Measurements from ENCODE around the gene HOOK1. TPM values are rescaled to one million over a fixed set of nuclear protein-coding genes. Genes with fewer than 3 reads are reported as not detected.

Gene HOOK1
- total RNA-seq, 1 experiment from 2014 or later = 272 TPM

DNA sequence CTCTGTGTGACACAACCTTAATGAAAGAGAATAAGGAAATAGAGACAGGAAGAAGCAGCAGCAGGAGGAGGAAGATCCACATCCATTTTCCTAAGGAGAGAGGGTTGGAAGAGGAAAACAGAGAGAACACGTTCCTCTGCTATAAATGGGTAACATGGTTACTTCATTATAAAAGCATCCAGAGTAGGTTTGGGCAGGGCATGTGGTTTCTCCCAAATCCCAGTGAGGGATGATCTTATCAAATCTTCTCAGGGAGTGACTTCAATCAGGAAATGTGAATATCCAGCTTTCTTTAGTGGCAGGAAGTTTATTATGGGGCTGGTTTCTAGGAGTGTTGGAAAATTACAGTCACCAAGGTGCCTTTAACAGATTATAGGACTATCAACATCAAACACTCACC lies 100.8 kb downstream of the HOOK1 start:
- intact Hi-C loops (cut with micrococcal nuclease; ENCODE audit: unreplicated experiment) = no loop called here
- Histone ChIP-seq H3K36me3 (ENCODE audit: insufficient read depth, low read length, poor library complexity, severe bottlenecking) (no peaks in the 10 kb centered on the region), H3K4me3 (ENCODE audit: low read depth, low read length, poor library complexity, severe bottlenecking) (no peak overlapping the region), H3K27ac (ENCODE audit: low read depth, low read length, poor library complexity, severe bottlenecking) (no peak overlapping the region), H3K4me1 (ENCODE audit: insufficient read depth, low read length, poor library complexity, severe bottlenecking) (no peaks in the 10 kb centered on the region), H3K27me3 (replicated peaks; ENCODE audit: insufficient read depth, low read depth, low read length, poor library complexity) (peaks cover 6% of the 10 kb centered on the region), H3K9me3 (ENCODE audit: low read depth, low read length, poor library complexity, severe bottlenecking) (no peaks in the 10 kb centered on the region)
- ChIA-PET CTCF (no interaction called here), POLR2A (ENCODE audit: low non-redundant PET) (no interaction called here)
- DNase-seq (ENCODE audit: low spot score) = no peak
- TF ChIP-seq, protein P1, sequence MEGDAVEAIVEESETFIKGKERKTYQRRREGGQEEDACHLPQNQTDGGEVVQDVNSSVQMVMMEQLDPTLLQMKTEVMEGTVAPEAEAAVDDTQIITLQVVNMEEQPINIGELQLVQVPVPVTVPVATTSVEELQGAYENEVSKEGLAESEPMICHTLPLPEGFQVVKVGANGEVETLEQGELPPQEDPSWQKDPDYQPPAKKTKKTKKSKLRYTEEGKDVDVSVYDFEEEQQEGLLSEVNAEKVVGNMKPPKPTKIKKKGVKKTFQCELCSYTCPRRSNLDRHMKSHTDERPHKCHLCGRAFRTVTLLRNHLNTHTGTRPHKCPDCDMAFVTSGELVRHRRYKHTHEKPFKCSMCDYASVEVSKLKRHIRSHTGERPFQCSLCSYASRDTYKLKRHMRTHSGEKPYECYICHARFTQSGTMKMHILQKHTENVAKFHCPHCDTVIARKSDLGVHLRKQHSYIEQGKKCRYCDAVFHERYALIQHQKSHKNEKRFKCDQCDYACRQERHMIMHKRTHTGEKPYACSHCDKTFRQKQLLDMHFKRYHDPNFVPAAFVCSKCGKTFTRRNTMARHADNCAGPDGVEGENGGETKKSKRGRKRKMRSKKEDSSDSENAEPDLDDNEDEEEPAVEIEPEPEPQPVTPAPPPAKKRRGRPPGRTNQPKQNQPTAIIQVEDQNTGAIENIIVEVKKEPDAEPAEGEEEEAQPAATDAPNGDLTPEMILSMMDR (conservative IDR thresholded peaks at IDR 0.05; ENCODE audit: low read depth, low read length) = no peak
- TF ChIP-seq EZH2 (IDR thresholded peaks at IDR 0.05; ENCODE audit: borderline replicate concordance, low read depth, low read length, poor library complexity, severe bottlenecking) = no peak
- no TSS peak for BruUV-seq (replicated peaks)

DNA sequence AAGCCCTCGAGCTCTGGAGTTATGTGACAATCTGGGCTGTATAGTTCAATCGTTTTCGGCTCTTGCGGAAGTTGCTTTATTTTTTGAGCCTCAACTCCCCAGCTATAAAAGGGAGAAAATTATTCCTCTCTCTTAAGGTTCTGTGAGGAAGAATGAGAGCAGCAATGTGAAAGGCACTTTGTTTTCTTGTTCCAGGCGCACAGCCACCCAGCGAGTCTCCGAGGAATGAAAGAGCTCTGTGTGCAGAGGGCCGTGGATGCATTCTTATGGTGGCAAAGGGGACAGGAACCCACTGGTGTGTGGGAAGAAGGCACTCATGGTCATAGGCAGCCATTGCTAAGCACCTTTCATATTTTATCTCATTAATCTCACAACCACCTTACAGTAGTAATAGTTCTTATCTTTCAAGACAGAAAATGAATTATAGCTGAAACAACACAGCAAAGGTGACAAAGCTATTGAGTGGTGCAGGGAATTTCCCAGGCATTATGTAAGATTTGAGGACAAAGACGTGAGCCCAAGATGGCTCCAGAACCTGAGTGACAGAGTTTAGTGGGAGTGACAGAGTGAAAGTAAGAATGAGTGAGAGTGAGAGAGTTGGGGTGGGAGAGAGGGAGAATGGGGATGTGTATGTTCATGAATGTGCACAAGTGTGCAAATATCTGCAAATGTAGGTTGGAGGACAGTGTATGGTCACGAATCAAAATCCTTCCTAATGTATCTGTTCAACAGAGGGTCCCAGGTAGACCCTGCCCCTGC lies 102.5 kb downstream of the HOOK1 start:
- intact Hi-C loops (cut with micrococcal nuclease; ENCODE audit: unreplicated experiment) = no loop called here
- CTCF ChIA-PET = no interaction called here
- H3K4me3 ChIP-seq (ENCODE audit: low read depth, low read length, poor library complexity, severe bottlenecking) = no peak overlapping the region
- DNase-seq (ENCODE audit: low spot score) = no peak
- POLR2A ChIA-PET (ENCODE audit: low non-redundant PET) = no interaction called here
- no peaks in the 10 kb centered on the region for H3K36me3 ChIP-seq (ENCODE audit: insufficient read depth, low read length, poor library complexity, severe bottlenecking)
- H3K27me3 ChIP-seq (replicated peaks; ENCODE audit: insufficient read depth, low read depth, low read length, poor library complexity) = peaks cover 6% of the 10 kb centered on the region
- TF ChIP-seq, protein P1 (conservative IDR thresholded peaks at IDR 0.05; ENCODE audit: low read depth, low read length) = no peak
- TF ChIP-seq EZH2 (IDR thresholded peaks at IDR 0.05; ENCODE audit: borderline replicate concordance, low read depth, low read length, poor library complexity, severe bottlenecking) = no peak
- no peaks in the 10 kb centered on the region for H3K4me1 ChIP-seq (ENCODE audit: insufficient read depth, low read length, poor library complexity, severe bottlenecking)
- no peaks in the 10 kb centered on the region for H3K9me3 ChIP-seq (ENCODE audit: low read depth, low read length, poor library complexity, severe bottlenecking)
- no peak overlapping the region for H3K27ac ChIP-seq (ENCODE audit: low read depth, low read length, poor library complexity, severe bottlenecking)
- no TSS peak for BruUV-seq (replicated peaks)

DNA sequence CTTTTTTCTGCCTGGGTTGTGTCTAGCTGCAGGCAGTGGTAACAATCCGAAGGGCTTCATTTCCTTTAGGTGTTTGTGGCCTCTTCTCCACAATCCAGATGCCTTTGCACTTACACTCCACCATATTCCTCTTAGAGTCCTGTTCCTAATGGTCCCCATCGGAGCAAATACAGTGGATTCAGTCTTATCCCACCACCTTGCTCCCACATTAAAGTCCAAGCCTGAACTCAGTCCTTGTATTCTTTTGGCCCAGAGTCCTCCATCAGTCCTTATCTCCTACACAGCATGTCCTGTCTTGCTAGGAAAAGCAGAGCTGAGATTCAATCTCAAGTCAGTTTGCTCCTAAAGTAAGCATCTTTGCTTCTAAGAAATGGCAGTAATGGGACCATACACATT lies 103.0 kb downstream of the HOOK1 start:
- BruUV-seq (replicated peaks) = no TSS peak
- no peak for TF ChIP-seq EZH2 (IDR thresholded peaks at IDR 0.05; ENCODE audit: borderline replicate concordance, low read depth, low read length, poor library complexity, severe bottlenecking)
- TF ChIP-seq, protein P1 (conservative IDR thresholded peaks at IDR 0.05; ENCODE audit: low read depth, low read length) = no peak
- Histone ChIP-seq H3K9me3 (ENCODE audit: low read depth, low read length, poor library complexity, severe bottlenecking) (no peaks in the 10 kb centered on the region), H3K27ac (ENCODE audit: low read depth, low read length, poor library complexity, severe bottlenecking) (no peak overlapping the region), H3K27me3 (replicated peaks; ENCODE audit: insufficient read depth, low read depth, low read length, poor library complexity) (peaks cover 11% of the 10 kb centered on the region), H3K4me1 (ENCODE audit: insufficient read depth, low read length, poor library complexity, severe bottlenecking) (no peaks in the 10 kb centered on the region), H3K36me3 (ENCODE audit: insufficient read depth, low read length, poor library complexity, severe bottlenecking) (no peaks in the 10 kb centered on the region), H3K4me3 (ENCODE audit: low read depth, low read length, poor library complexity, severe bottlenecking) (no peak overlapping the region)
- POLR2A ChIA-PET (ENCODE audit: low non-redundant PET) = no interaction called here
- DNase-seq (ENCODE audit: low spot score) = no peak
- CTCF ChIA-PET = no interaction called here
- intact Hi-C loops (cut with micrococcal nuclease; ENCODE audit: unreplicated experiment) = no loop called here

All from A673 (cell line).